ENCODE results near the gene CMIP. TPM values are rescaled to one million over a fixed set of nuclear protein-coding genes. Genes with fewer than 3 reads are reported as not detected.

The CMIP gene
- total RNA-seq, 1 experiment from 2014 or later: 25.7 TPM

DNA sequence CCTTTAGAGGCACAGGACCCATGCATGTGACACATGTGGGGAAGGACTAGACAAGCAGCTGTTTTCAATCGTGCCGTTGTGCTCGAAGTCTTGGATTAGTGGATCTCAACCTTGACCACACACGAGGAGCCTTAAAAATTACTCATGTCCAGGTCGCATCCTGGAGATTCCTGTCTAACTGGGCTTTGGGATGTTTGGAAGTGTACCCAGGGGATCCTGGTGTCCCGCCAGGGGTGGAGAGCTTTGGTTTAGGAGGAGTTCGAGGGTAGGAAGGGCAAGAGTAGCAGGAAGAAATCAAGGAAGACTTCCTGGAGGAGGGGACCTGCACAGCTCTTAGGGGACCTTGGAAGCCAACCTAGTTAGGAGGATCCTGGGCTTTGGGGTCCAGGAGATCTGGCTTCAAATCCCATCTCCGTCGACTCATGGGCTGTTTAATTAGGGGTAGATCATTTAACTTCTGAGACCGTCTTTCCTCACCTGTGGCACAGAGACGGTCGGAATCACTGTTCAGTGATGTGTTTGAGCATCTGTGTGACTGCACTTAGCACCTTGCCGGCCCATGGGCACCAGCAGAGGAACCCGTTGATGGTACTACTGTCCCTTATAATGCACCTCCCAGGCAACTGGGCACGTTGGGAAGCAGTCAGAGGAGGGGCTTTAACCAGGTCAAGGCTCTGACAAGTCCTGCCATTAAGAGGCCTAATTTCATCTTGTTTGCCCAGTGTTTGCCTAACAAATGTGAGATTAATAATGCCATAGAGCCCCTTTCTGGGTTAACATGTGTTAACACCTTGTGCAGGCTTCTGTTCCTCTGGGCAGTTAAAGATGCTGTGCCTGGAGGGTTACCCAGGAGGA lies 232.5 kb downstream of the CMIP start:
- DNase-seq: no peak
- no peaks in the 10 kb centered on the region for H3K4me1 ChIP-seq (ENCODE audit: insufficient read depth, low read length)
- no peak for ATAC-seq

DNA sequence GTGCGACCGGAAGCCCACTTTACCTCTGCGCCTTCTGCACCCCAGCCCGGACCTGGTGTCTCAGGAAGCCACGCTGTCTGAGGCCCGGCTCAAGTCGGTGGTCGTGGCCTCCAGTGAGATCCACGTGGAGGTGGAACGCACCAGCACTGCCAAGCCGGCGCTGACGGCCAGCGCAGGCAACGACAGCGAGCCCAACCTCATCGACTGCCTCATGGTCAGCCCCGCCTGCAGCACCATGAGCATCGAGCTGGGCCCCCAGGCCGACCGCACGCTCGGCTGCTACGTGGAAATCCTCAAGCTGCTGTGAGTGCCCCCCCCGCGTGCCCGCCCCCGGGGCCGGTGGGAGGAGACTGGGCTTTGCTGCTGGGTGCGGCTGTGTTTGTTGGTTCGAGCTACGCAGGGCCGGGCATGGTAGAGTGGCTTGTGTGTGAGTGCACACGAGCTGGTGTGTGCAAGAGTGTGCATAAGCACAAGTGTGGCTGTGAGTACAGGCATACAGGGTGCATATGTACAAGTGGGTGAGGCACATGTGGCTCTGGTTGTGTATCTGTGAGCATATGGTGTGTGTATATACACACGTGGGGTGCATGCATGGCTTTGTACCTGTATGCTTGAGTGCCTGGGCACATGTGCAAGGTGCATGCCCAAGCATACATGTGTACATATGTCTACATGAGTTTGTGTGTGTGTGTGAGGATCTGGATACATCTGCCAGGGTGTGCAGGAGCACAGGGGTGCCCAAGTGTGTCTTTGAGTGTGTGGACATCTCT lies 233.9 kb downstream of the CMIP start:
- Histone ChIP-seq H3K36me3 (ENCODE audit: low read depth, low read length) (no peaks in the 10 kb centered on the region; the same call in 1 of the 2 replicates), H3K4me1 (ENCODE audit: insufficient read depth, low read length) (no peaks in the 10 kb centered on the region), H3K79me2 (ENCODE audit: low read length) (no peaks in the 10 kb centered on the region), H3K9me3 (ENCODE audit: low read length) (no peaks in the 10 kb centered on the region), H3K27ac (ENCODE audit: low read length) (no peak overlapping the region), H3K27me3 (ENCODE audit: low read length) (no peaks in the 10 kb centered on the region), H2AFZ (ENCODE audit: low read length) (no peak overlapping the region), H3K9me2 (replicated peaks; ENCODE audit: low read length) (no peaks in the 10 kb centered on the region), H3F3A (ENCODE audit: low read length, unreplicated experiment) (no peaks in the 10 kb centered on the region), H3K4me2 (ENCODE audit: low read length) (no peak overlapping the region), H3K4me3 (ENCODE audit: low read length) (no peak overlapping the region), H3K9ac (ENCODE audit: low read length) (no peak overlapping the region), H4K20me1 (ENCODE audit: low read length) (no peaks in the 10 kb centered on the region)
- ChIA-PET CTCF (no interaction called here), POLR2A (ENCODE audit: unreplicated experiment) (no interaction called here)
- ATAC-seq (no peak), DNase-seq (no peak)
- BruUV-seq (replicated peaks): no TSS peak
- TF ChIP-seq EZH2phosphoT487 (IDR thresholded peaks at IDR 0.05; ENCODE audit: borderline replicate concordance, low read length) (no peak), EZH2 (IDR thresholded peaks at IDR 0.05; ENCODE audit: low read length, unreplicated experiment) (no peak)
- TF ChIP-seq, protein P1, sequence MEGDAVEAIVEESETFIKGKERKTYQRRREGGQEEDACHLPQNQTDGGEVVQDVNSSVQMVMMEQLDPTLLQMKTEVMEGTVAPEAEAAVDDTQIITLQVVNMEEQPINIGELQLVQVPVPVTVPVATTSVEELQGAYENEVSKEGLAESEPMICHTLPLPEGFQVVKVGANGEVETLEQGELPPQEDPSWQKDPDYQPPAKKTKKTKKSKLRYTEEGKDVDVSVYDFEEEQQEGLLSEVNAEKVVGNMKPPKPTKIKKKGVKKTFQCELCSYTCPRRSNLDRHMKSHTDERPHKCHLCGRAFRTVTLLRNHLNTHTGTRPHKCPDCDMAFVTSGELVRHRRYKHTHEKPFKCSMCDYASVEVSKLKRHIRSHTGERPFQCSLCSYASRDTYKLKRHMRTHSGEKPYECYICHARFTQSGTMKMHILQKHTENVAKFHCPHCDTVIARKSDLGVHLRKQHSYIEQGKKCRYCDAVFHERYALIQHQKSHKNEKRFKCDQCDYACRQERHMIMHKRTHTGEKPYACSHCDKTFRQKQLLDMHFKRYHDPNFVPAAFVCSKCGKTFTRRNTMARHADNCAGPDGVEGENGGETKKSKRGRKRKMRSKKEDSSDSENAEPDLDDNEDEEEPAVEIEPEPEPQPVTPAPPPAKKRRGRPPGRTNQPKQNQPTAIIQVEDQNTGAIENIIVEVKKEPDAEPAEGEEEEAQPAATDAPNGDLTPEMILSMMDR (conservative IDR thresholded peaks at IDR 0.05; ENCODE audit: low read depth, low read length): no peak
- intact Hi-C loops (cut with micrococcal nuclease): no loop called here

More for the DNA sequence above, 232.5 kb downstream of the CMIP start:
- Histone ChIP-seq H3K9me2 (replicated peaks; ENCODE audit: low read length) (no peaks in the 10 kb centered on the region), H3K27ac (ENCODE audit: low read length) (no peak overlapping the region), H3K9me3 (ENCODE audit: low read length) (no peaks in the 10 kb centered on the region), H3K36me3 (ENCODE audit: low read depth, low read length) (peaks cover 8% of the 10 kb centered on the region), H3K79me2 (ENCODE audit: low read length) (no peaks in the 10 kb centered on the region), H3K27me3 (ENCODE audit: low read length) (no peaks in the 10 kb centered on the region), H2AFZ (ENCODE audit: low read length) (no peak overlapping the region), H3K4me2 (ENCODE audit: low read length) (no peak overlapping the region), H4K20me1 (ENCODE audit: low read length) (no peaks in the 10 kb centered on the region), H3K4me3 (ENCODE audit: low read length) (no peak overlapping the region), H3K9ac (ENCODE audit: low read length) (no peak overlapping the region), H3F3A (ENCODE audit: low read length, unreplicated experiment) (no peaks in the 10 kb centered on the region)
- intact Hi-C loops (cut with micrococcal nuclease): no loop called here
- no TSS peak for BruUV-seq (replicated peaks)
- CTCF ChIA-PET: no interaction called here
- POLR2A ChIA-PET (ENCODE audit: unreplicated experiment): no interaction called here
- TF ChIP-seq, protein P1 (conservative IDR thresholded peaks at IDR 0.05; ENCODE audit: low read depth, low read length): no peak
- no peak for TF ChIP-seq EZH2 (IDR thresholded peaks at IDR 0.05; ENCODE audit: low read length, unreplicated experiment)
- TF ChIP-seq EZH2phosphoT487 (IDR thresholded peaks at IDR 0.05; ENCODE audit: borderline replicate concordance, low read length): no peak
